8988T (cell line): ENCODE results near the gene ANKS1A.

Experiments used
- DNase-seq: peaks from one replicate; pipeline ENCODE4 v3.0.0; 2011

The ANKS1A gene

GRCh38 chr6:35057449-35058357 lies 168.6 kb downstream of the ANKS1A start:
- DNase-seq: no peak

GRCh38 chr6:35058358-35058675 lies 169.3 kb downstream of the ANKS1A start:
- DNase-seq: no peak

GRCh38 chr6:35058865-35059522 lies 169.9 kb downstream of the ANKS1A start:
- DNase-seq: no peak

- no peak for DNase-seq
Measured at GRCh38 chr6:35059596-35060345, 170.7 kb downstream of the ANKS1A start.

GRCh38 chr6:35061102-35061615 lies 172.1 kb downstream of the ANKS1A start:
- no peak for DNase-seq

GRCh38 chr6:35061651-35062410 lies 172.8 kb downstream of the ANKS1A start:
- DNase-seq: no peak

GRCh38 chr6:35062676-35063574 lies 173.9 kb downstream of the ANKS1A start:
- no peak for DNase-seq

GRCh38 chr6:35063701-35064280 lies 174.7 kb downstream of the ANKS1A start:
- no peak for DNase-seq

GRCh38 chr6:35064290-35064689 lies 175.2 kb downstream of the ANKS1A start:
- DNase-seq: no peak

GRCh38 chr6:35064757-35065440 lies 175.8 kb downstream of the ANKS1A start:
- no peak for DNase-seq

GRCh38 chr6:35065441-35065800 lies 176.4 kb downstream of the ANKS1A start:
- DNase-seq: no peak

GRCh38 chr6:35065870-35066269 lies 176.8 kb downstream of the ANKS1A start:
- no peak for DNase-seq

GRCh38 chr6:35067234-35067633 lies 178.2 kb downstream of the ANKS1A start:
- DNase-seq: no peak

- no peak for DNase-seq
Measured at GRCh38 chr6:35068206-35068605, 179.2 kb downstream of the ANKS1A start.

GRCh38 chr6:35068644-35069043 lies 179.6 kb downstream of the ANKS1A start:
- no peak for DNase-seq

- DNase-seq: no peak
Measured at GRCh38 chr6:35069262-35069661, 180.2 kb downstream of the ANKS1A start.

GRCh38 chr6:35070111-35070510 lies 181.1 kb downstream of the ANKS1A start:
- DNase-seq: no peak

- no peak for DNase-seq
Measured at GRCh38 chr6:35071347-35071994, 182.4 kb downstream of the ANKS1A start.

- no peak for DNase-seq
Measured at GRCh38 chr6:35072051-35072697, 183.1 kb downstream of the ANKS1A start.

GRCh38 chr6:35072698-35073055 lies 183.6 kb downstream of the ANKS1A start:
- DNase-seq: no peak
